Loucy (cell line): ENCODE results near the gene FAM171A2.

Source experiments
- EZH2phosphoT487 ChIP-seq: fragments of 200-600 bp; IDR thresholded peaks from 2 replicates; pipeline ENCODE4 v1.6.1; 2018; ENCODE audit warnings: antibody characterized with exemption, mild to moderate bottlenecking, moderate library complexity, borderline replicate concordance
- TF ChIP-seq, protein P1 (sequence below): fragments of 200-600 bp; sonication (generic); conservative IDR thresholded peaks from 2 replicates; pipeline ENCODE4 v1.5.1; 2014; ENCODE audit warnings: mild to moderate bottlenecking, antibody characterized with exemption, low read length

DNA sequence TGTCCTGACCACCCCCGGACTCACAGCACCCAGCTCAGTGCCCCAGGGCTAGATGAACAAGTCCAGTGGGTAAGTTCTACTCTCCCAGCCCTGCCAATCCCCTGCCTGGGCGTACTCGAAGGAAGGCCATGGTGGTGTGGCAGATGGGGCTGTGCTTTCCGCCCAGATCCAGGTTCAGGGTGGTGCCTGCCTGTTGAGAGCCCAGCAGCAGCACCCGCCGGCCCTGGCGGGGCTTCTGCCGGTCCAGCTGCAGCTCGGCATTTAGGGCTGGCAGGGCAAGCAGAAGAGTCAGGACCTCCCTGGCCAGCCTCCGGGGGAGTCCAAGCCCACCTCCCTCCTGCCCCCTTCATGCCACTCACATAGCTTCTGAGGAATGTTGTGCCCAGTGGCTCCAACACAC is 16.2 kb upstream of the FAM171A2 start:
- TF ChIP-seq, protein P1, sequence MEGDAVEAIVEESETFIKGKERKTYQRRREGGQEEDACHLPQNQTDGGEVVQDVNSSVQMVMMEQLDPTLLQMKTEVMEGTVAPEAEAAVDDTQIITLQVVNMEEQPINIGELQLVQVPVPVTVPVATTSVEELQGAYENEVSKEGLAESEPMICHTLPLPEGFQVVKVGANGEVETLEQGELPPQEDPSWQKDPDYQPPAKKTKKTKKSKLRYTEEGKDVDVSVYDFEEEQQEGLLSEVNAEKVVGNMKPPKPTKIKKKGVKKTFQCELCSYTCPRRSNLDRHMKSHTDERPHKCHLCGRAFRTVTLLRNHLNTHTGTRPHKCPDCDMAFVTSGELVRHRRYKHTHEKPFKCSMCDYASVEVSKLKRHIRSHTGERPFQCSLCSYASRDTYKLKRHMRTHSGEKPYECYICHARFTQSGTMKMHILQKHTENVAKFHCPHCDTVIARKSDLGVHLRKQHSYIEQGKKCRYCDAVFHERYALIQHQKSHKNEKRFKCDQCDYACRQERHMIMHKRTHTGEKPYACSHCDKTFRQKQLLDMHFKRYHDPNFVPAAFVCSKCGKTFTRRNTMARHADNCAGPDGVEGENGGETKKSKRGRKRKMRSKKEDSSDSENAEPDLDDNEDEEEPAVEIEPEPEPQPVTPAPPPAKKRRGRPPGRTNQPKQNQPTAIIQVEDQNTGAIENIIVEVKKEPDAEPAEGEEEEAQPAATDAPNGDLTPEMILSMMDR, result no peak
- TF ChIP-seq EZH2phosphoT487, result no peak
